Heart right ventricle (tissue), 16 donors: Measurements from ENCODE around the gene OR1J4. TPM values are rescaled to one million over a fixed set of nuclear protein-coding genes. Genes with fewer than 3 reads are reported as not detected.

ENCODE experiments used
- ATAC-seq, 8 donors: fragments of 200-7000 bp; cut with Tn5 transposase; one replicate each; pipeline ENCODE4 v1.9.1; 2020; ENCODE audit warnings: mild to moderate bottlenecking in 8 of 8, moderate library complexity in 8 of 8, moderate number of reproducible peaks in 1 of 8
- DNase-seq, 2 donors: peaks; one replicate each; pipeline ENCODE4 v3.0.0-alpha.2; 2020
- H3K27ac ChIP-seq, 10 donors: fragments of 200-600 bp; sonication (generic) in 2 of 10; one replicate each; pipeline versions ENCODE4 v1.5.0 to v1.8.0; 2020 to 2022; ENCODE audit warnings: mild to moderate bottlenecking in 3 of 10
- H3K27me3 ChIP-seq, 7 donors: fragments of 200-600 bp; one replicate each; pipeline ENCODE4 v1.8.0; 2021 to 2022; ENCODE audit warnings: mild to moderate bottlenecking in 2 of 7
- H3K36me3 ChIP-seq, 9 donors: fragments of 200-600 bp; sonication (generic) in 1 of 9; one replicate each; pipeline versions ENCODE4 v1.5.0 to v1.8.0; 2020 to 2022; ENCODE audit warnings: mild to moderate bottlenecking in 2 of 9
- H3K4me1 ChIP-seq, 9 donors: fragments of 200-600 bp; sonication (generic) in 1 of 9; one replicate each; pipeline versions ENCODE4 v1.5.0 to v1.8.0; 2020 to 2022; ENCODE audit warnings: mild to moderate bottlenecking in 4 of 9
- H3K4me3 ChIP-seq, 10 donors: fragments of 200-600 bp; sonication (generic) in 2 of 10; one replicate each; pipeline versions ENCODE4 v1.5.0 to v1.8.0; 2020 to 2022; ENCODE audit warnings: mild to moderate bottlenecking in 7 of 10, moderate library complexity in 2 of 10
- H3K9me3 ChIP-seq, 11 donors: fragments of 200-600 bp in 10 of 11; sonication (generic) in 2 of 11; one replicate each; pipeline versions ENCODE4 v1.5.0 to v1.8.0; 2013 to 2022; ENCODE audit warnings: mild to moderate bottlenecking in 2 of 11, control low read depth in 1 of 11, moderate library complexity in 1 of 11
- WGBS, 2 donors: extraction: QIAGEN DNeasy Blood & Tissue Kit; methylation state at CpG; one replicate each; pipeline ENCODE4 v1.1.7; 2013; ENCODE audit warnings: inconsistent platforms in 1 of 2; 5-methylcytosine and 5-hydroxymethylcytosine counted together
- intact Hi-C, 10 donors: fragments of 100-400 bp; cut with DNase I; formaldehyde crosslinking; loops; one replicate each; pipeline versions ENCODE4 v1.11.1 to v1.14.2; 2022
- polyA plus RNA-seq, 2 donors: library from polyadenylated mRNA; stranded (reverse); fragments of 200-250 nt; gene quantifications; one replicate each; pipeline ENCODE4 v1.2.3, GENCODE V29; 2013
- total RNA-seq, 10 donors: library from RNA; stranded (reverse); fragmentation: NEBNext Ultra II Directional in 3 of 10; extraction: Animal tissue kit (Norgen Biotek cat#: 25700) in 3 of 10; gene quantifications; one replicate each; pipeline versions ENCODE4 v1.2.1 to v1.2.4, GENCODE V29; 2021 to 2023
- TF ChIP-seq, protein P1 (sequence below), 9 donors: fragments of 200-600 bp; sonication (generic) in 2 of 9; IDR thresholded peaks; one replicate each; pipeline versions ENCODE4 v1.5.0 to v1.8.0; 2021 to 2022; ENCODE audit warnings: antibody characterized with exemption in 9 of 9, mild to moderate bottlenecking in 5 of 9, moderate library complexity in 1 of 9
- donor health status: Arrhythmogenic right ventricular cardiomyopathy.
- donor health status: ischemic (EF 13 %, LVEDD 7.1; RV severe dilation, severe dysfunction).
- donor health status: healthy with polysubstance abuse.
- donor health status: DM: no; HTN: yes; CAD: no.
- donor health status: DM: no; HTN: no; CAD: no.
- donor health status: ischemic (EF 25% LVEDD 6.9; RV normal size, moderate dysfunction).
- donor health status: ischemic (EF 25% LVEDD 5.7; RV mildly dilated, moderate dysfunction).
- donor health status: healthy.
- donor health status: DM: yes; HTN: yes; CAD: no.
- donor health status: Ischemic cardiomyopathy.
- donor health status: ischemic (EF 35%, LVEDD 5.7; RV mildly dilated, moderate dysfunction).
- donor health status: nonischemic (EF 11% LVEDD 7.7; RV severe dilation, severe dysfunction).
- donor health status: DM: yes; HTN: yes; CAD: no.
- donor health status: PGD.
- donor health status: ischemic (EF 29% LVEDD 5.4; RV normal size, mild dysfunction).
- donor health status: nonischemic (EF 23%, LVEDD 6.1; RV moderate dilation, normal function).

OR1J4 gene
- total and polyA plus RNA-seq, 12 donors, result not detected

DNA sequence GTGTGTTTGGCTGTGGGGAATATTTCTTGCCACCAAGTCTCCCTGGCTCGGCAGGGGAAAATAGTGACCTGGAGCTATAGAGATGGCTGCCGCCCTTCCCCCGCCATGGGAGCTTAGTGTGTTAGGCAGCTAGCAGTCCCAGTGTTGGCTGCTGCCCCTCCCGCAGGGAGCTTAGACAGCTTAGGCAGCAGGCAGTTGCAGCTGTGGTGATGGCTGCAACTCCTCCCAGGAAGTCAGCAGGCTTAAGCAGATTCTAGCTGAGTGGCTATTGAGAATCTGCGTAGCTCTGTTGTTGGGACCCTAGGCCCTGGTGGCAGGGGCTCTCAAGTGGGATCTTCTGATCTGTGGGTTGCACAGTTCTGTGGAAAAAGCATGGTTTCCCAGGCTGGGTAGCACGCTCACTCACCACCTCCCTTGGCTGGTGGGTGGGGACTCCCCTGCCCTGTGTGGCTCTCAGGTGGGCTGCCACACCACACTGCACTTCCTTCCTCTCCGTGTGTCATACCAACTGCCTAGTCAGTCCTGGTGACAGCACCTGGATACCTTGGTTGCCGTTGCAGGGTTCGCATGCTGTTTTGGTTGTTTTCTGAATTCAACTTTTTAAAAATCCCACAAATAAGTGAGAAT lies 43.3 kb downstream of the OR1J4 start:
- Histone ChIP-seq H3K4me3 (no peak overlapping the region), H3K4me1 (no peaks in the 10 kb centered on the region), H3K27me3 (peaks cover 0 to 11% (median 0%) of the 10 kb centered on the region in 7 donors), H3K36me3 (no peaks in the 10 kb centered on the region), H3K9me3 (peaks cover 0 to 22% (median 6%) of the 10 kb centered on the region in 11 donors), H3K27ac (no peak overlapping the region)
- ATAC-seq (no peak), DNase-seq (no peak)
- intact Hi-C loops, result no loop called here
- whole genome bisulfite sequencing, 2 donors, result 40 to 41% methylated on average over 9 of the region's 9 CpGs
- TF ChIP-seq, protein P1, sequence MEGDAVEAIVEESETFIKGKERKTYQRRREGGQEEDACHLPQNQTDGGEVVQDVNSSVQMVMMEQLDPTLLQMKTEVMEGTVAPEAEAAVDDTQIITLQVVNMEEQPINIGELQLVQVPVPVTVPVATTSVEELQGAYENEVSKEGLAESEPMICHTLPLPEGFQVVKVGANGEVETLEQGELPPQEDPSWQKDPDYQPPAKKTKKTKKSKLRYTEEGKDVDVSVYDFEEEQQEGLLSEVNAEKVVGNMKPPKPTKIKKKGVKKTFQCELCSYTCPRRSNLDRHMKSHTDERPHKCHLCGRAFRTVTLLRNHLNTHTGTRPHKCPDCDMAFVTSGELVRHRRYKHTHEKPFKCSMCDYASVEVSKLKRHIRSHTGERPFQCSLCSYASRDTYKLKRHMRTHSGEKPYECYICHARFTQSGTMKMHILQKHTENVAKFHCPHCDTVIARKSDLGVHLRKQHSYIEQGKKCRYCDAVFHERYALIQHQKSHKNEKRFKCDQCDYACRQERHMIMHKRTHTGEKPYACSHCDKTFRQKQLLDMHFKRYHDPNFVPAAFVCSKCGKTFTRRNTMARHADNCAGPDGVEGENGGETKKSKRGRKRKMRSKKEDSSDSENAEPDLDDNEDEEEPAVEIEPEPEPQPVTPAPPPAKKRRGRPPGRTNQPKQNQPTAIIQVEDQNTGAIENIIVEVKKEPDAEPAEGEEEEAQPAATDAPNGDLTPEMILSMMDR (IDR thresholded peaks at IDR 0.05), result no peak

DNA sequence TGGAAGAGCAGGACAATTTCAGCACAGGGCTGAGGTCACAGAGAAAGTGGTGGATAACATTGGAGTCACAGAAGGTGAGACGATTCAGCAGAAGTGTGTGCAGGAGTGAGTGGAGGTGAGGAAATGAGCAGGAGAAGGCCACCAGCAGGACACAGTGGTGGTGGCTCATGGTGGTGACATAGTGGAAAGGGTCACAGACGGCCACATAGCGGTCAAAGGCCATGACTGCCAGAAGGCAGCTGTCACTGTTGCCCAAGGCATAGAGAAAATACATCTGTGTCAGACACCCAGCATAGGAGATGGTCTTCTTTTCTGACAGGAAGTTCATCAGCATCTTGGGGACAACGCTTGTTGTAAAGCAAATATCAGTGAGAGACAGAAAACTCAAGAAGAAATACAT lies 49.0 kb downstream of the OR1J4 start:
- no peaks in the 10 kb centered on the region for H3K36me3 ChIP-seq
- no peaks in the 10 kb centered on the region for H3K4me1 ChIP-seq
- intact Hi-C loops, result no loop called here
- peaks cover 0 to 11% (median 0%) of the 10 kb centered on the region in 7 donors for H3K27me3 ChIP-seq
- no peak overlapping the region for H3K27ac ChIP-seq
- no peak for ATAC-seq
- no peak overlapping the region for H3K4me3 ChIP-seq
- H3K9me3 ChIP-seq, result peaks cover 0 to 12% (median 0%) of the 10 kb centered on the region in 11 donors
- WGBS, 2 donors, result 86 to 90% methylated on average over 4 of the region's 4 CpGs
- no peak for DNase-seq
- TF ChIP-seq, protein P1 (IDR thresholded peaks at IDR 0.05), result no peak

Other genes starting within 250 kb of the OR1J4 start
- 10 to 100 TPM in 1 of 10 donors, 1 to 10 TPM in 9; 1.1 to 15.6 (median 4.0) TPM for gene PTGS1, start 148.1 kb upstream of the OR1J4 start, total RNA-seq
- 1 to 10 TPM in 1 of 2 donors, under 1 TPM in 1; 0.95 to 2.9 TPM for gene PTGS1, start 148.1 kb upstream of the OR1J4 start, polyA plus RNA-seq
- not detected for gene OR1J1, start 41.2 kb upstream of the OR1J4 start, total RNA-seq
- not detected for gene OR1J1, start 41.2 kb upstream of the OR1J4 start, polyA plus RNA-seq
- gene OR1J2, start 8.3 kb upstream of the OR1J4 start, total RNA-seq, result under 1 TPM in 1 of 10 donors, not detected in 9; 0.30 TPM
- not detected for gene OR1J2, start 8.3 kb upstream of the OR1J4 start, polyA plus RNA-seq
- gene OR1N1, start 8.2 kb downstream of the OR1J4 start, total RNA-seq, result not detected
- not detected for gene OR1N1, start 8.2 kb downstream of the OR1J4 start, polyA plus RNA-seq
- gene OR1N2, start 34.0 kb downstream of the OR1J4 start, total RNA-seq, result not detected
- gene OR1N2, start 34.0 kb downstream of the OR1J4 start, polyA plus RNA-seq, result not detected
- under 1 TPM in 1 of 10 donors, not detected in 9; 0.45 TPM for gene OR1L8, start 64.2 kb downstream of the OR1J4 start, total RNA-seq
- gene OR1L8, start 64.2 kb downstream of the OR1J4 start, polyA plus RNA-seq, result under 1 TPM in 1 of 2 donors, not detected in 1; 0.04 TPM
- gene OR1Q1, start 95.6 kb downstream of the OR1J4 start, total RNA-seq, result not detected
- gene OR1Q1, start 95.6 kb downstream of the OR1J4 start, polyA plus RNA-seq, result not detected
- not detected for gene OR1B1, start 138.5 kb downstream of the OR1J4 start, total RNA-seq
- not detected for gene OR1B1, start 138.5 kb downstream of the OR1J4 start, polyA plus RNA-seq
- not detected for gene OR1L1, start 142.6 kb downstream of the OR1J4 start, total RNA-seq
- not detected for gene OR1L1, start 142.6 kb downstream of the OR1J4 start, polyA plus RNA-seq
- not detected for gene OR1L3, start 156.0 kb downstream of the OR1J4 start, total RNA-seq
- not detected for gene OR1L3, start 156.0 kb downstream of the OR1J4 start, polyA plus RNA-seq
- gene OR1L4, start 204.8 kb downstream of the OR1J4 start, total RNA-seq, result not detected
- not detected for gene OR1L4, start 204.8 kb downstream of the OR1J4 start, polyA plus RNA-seq
- not detected for gene OR1L6, start 223.2 kb downstream of the OR1J4 start, total RNA-seq
- not detected for gene OR1L6, start 223.2 kb downstream of the OR1J4 start, polyA plus RNA-seq